Lower leg skin (tissue), 3 donors: Measurements from ENCODE around the gene RAB6C.

Experiments
- POLR2A ChIP-seq, 2 donors: fragments of 450-650 bp; IDR thresholded peaks; one replicate each; pipeline ENCODE4 v1.6.1; 2016 to 2017; ENCODE audit warnings: antibody characterized with exemption in 2 of 2, mild to moderate bottlenecking in 1 of 2, moderate library complexity in 1 of 2
- TF ChIP-seq, protein P1 (sequence below), 3 donors: fragments of 450-650 bp; IDR thresholded peaks; one replicate each; pipeline ENCODE4 v1.5.1; 2016; ENCODE audit warnings: antibody characterized with exemption in 3 of 3, mild to moderate bottlenecking in 3 of 3, moderate library complexity in 2 of 3

DNA sequence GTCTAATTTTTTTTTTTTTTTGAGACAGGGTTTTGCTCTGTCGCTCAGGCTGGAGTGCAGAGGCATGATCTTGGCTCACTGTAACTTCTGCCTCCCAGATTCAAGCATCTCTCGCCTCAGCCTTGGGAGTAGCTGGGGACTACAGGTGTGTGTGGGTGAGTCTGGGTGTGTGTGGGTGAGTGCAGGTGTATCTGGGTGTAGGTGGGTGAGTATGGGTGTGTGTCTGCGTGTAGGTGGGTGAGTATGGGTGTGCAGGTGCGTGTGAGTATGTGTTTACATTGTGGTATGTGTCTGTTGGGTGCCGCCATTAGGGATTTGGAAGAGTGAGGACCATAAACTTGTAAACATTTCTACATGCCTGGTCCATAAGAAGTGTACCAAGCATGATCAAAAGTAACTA lies 1.5 kb upstream of the RAB6C start:
- no peak for TF ChIP-seq POLR2A (IDR thresholded peaks at IDR 0.05)
- TF ChIP-seq, protein P1, sequence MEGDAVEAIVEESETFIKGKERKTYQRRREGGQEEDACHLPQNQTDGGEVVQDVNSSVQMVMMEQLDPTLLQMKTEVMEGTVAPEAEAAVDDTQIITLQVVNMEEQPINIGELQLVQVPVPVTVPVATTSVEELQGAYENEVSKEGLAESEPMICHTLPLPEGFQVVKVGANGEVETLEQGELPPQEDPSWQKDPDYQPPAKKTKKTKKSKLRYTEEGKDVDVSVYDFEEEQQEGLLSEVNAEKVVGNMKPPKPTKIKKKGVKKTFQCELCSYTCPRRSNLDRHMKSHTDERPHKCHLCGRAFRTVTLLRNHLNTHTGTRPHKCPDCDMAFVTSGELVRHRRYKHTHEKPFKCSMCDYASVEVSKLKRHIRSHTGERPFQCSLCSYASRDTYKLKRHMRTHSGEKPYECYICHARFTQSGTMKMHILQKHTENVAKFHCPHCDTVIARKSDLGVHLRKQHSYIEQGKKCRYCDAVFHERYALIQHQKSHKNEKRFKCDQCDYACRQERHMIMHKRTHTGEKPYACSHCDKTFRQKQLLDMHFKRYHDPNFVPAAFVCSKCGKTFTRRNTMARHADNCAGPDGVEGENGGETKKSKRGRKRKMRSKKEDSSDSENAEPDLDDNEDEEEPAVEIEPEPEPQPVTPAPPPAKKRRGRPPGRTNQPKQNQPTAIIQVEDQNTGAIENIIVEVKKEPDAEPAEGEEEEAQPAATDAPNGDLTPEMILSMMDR (IDR thresholded peaks at IDR 0.05): no peak
